Astrocyte of the cerebellum (primary cell): ENCODE data around the gene ARHGEF5.
A peak's percentile ranks its signal among the peaks of the same experiment; 100 is the strongest.

ENCODE experiments used
- DNase-seq: peaks from one replicate; pipeline ENCODE4 v3.0.0-alpha.2; 2011; ENCODE audit warnings: low read depth
- H3K4me3 ChIP-seq: 2 replicates; pipeline ENCODE4 v1.5.1; 2011; ENCODE audit warnings: mild to moderate bottlenecking, low read depth, low read length, moderate library complexity
- CTCF ChIP-seq: IDR thresholded peaks from 2 replicates; pipeline ENCODE4 v1.5.1; 2012; ENCODE audit warnings: low read length, low read depth, moderate library complexity, mild to moderate bottlenecking; ENCODE audit errors: missing control alignments
- in situ Hi-C: cut with HindIII; loops from 2 replicates; pipeline ENCODE4 v1.10.0; 2017; ENCODE audit warnings: low sequenced_read_pairs

ARHGEF5 gene

DNA sequence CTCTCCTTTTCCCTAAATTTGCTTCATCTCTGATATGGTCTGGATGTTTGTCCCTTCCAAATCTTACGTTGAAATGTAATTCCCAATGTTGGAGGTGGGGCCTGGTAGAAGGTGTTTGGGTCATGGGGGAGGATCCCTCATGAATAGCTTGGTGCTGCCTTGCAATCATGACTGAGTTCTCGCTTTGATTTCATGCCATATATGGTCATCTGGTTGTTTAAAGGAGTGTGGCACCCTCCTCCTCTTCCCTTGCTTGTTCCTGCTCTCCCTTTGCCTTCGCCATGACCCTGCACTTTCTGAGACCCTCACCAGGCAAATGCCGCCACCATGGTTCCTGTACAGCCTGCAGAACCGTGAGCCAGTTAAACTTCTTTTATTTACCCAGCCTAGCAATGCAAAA is 33.7 kb downstream of the ARHGEF5 start:
- no peak for TF ChIP-seq CTCF
- DNase-seq, result no peak
- no peak overlapping the region for H3K4me3 ChIP-seq
- in situ Hi-C loops, result no loop called here

DNA sequence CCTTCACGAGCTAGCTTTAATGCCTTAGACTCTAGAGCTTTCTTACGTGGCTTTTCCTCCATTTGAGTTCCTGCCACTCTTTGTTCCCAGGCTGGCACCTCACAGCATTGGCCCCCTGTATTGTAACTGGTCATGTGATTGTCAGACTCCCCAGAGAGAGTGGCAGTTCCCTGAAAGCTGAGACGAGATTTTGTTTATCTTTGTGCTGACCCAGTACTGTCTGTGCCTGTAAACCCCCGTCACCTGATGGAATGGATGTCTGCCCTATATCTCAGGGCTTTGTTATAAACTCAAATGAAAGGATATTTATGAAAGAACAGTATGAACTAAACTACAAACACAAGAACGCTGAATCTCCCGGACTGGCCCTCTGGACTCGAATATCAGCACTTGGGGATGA is 35.3 kb downstream of the ARHGEF5 start:
- no peak for DNase-seq
- no peak overlapping the region for H3K4me3 ChIP-seq
- TF ChIP-seq CTCF, result no peak
- in situ Hi-C loops, result no loop called here

DNA sequence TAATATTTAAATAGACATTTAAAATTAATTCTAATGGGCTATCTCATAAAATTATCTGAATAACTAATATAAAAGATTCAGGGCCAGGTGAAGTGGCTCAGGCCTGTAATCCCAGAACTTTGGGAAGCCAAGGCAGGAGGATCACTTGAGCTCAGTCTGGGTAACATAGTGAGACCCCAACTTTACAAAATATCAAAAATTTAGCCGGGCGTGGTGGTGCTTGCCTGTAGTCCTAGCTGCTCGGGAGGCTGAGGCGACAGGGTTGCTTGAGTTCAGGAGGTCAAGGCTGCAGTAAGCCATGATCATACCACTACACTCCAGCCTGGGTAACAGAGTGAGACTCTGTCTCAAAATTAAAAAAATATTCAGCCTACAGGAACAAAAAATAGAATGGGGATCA is 35.8 kb downstream of the ARHGEF5 start:
- H3K4me3 ChIP-seq, result no peak overlapping the region
- no peak for DNase-seq
- TF ChIP-seq CTCF, result no peak
- in situ Hi-C loops, result no loop called here

DNA sequence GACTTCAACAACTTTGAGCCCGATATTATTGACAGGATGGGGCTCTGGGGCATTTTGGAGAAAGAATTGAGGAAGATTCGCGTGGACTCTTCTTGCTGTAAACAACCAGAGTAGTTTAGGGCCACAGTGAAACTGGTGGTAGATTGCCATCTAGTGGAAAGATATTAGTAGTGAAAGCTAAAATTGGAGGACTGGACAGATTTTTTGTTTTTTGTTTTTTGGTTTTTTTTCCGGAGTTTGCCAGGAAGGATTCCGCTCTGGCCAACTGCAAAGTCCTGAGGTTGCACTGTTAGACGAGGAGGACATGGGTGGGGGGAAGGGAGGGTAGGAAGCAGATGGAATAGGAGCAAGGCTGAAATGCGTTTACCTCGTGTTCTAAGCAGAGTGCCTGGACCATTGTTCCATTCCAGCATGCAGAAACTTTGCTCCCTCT is 36.6 kb downstream of the ARHGEF5 start:
- no peak overlapping the region for H3K4me3 ChIP-seq
- in situ Hi-C loops, result no loop called here
- peak; percentile 64 for TF ChIP-seq CTCF
- DNase-seq, result peak; percentile 39

DNA sequence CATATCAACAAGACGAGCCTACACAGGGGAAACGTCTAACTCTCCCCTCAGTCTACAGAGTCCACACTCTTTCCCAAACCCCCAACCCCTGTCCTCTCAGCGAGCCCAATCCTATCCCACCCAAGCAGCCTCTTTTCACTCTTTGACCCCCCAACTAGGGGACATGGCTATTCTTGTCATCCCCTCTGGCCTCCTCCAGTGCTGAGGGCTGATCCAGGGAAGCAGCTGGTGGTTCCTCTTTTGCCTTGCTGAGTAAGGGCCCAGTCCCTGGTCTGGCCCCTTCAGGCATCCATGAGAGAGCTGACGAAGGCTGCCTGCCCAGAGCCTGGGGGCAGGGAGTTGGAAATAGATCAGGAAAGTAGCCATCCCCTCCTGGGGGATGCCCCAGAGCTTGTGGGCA is 41.9 kb downstream of the ARHGEF5 start:
- TF ChIP-seq CTCF, result no peak
- no peak for DNase-seq
- no peak overlapping the region for H3K4me3 ChIP-seq
- in situ Hi-C loops, result no loop called here

GRCh38 chr7:144398291-144398690 is 43.1 kb downstream of the ARHGEF5 start:
- no peak for DNase-seq
- TF ChIP-seq CTCF, result no peak
- in situ Hi-C loops, result no loop called here
- no peak overlapping the region for H3K4me3 ChIP-seq

- no peak for DNase-seq
- no peak for TF ChIP-seq CTCF
- H3K4me3 ChIP-seq, result no peak overlapping the region
- in situ Hi-C loops, result no loop called here
Measured at GRCh38 chr7:144398911-144399310, 43.7 kb downstream of the ARHGEF5 start.
